ENCODE results near the gene CREBZF.
A peak's percentile ranks its signal among the peaks of the same experiment; 100 is the strongest.
"Not testable (repeated sequence)": the region's sequence is repeated elsewhere in the genome, so short reads cannot be mapped to it uniquely, and the experiment has no call there.

CREBZF gene

DNA sequence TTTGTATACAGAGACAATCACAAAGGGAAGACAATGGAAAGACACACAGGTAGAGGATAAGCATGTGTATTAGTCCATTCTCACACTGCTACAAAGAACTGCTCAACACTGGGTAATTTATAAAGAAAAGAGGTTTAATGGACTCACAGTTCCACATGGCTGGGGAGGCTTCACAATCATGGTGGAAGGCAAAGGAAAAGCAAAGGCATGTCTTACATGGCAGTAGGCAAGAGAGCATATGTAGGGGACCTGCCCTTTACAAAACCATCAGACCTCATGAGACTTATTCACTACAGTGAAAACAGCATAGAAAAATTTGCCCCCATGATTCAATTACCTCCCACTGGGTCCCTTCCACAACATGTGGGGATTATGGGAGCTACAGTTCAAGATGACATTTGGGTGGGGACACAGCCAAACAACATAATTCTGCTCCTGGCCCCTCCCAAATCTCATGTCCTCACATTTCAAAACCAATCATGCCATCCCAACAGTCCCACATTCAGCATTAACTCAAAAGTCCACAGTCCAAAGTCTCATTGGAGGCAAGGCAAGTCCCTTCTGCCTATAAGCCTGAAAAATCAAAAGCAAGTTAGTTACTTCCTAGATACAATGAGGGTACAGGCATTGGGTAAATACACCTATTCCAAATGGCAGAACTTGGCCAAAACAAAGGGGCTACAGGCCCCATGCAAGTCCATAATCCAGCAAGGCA is 6.2 kb upstream of the CREBZF start:
- not testable (repeated sequence) for DNase-seq (ENCODE audit: low read depth in 2 of 2)

DNA sequence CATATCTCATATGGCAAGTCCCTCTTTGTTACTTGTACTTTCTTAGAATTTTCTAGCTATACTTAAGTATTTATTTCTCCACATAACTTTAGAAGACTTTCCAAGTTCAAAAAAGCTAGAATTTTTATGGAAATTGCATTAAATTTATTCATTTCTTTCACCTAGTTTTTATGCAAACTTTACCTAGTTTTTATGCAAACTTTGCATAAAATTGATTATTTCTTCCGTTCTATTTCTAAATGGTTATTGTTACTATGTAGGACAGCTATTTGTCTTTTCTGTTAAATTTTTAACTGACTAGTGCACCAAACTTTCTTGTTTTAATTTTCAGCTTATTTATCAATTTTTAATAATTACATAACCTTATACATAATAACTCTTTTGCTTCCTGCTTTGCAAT is 3.2 kb upstream of the CREBZF start:
- DNase-seq (ENCODE audit: low read depth in 2 of 2) = no peak

- DNase-seq (ENCODE audit: low read depth in 2 of 2) = no peak
These were observed 1.8 kb upstream of the CREBZF start for GRCh38 chr11:85666687-85667086.

- DNase-seq (ENCODE audit: low read depth in 2 of 2) = no peak
These were observed 804 bp upstream of the CREBZF start for GRCh38 chr11:85665733-85666132.

DNA sequence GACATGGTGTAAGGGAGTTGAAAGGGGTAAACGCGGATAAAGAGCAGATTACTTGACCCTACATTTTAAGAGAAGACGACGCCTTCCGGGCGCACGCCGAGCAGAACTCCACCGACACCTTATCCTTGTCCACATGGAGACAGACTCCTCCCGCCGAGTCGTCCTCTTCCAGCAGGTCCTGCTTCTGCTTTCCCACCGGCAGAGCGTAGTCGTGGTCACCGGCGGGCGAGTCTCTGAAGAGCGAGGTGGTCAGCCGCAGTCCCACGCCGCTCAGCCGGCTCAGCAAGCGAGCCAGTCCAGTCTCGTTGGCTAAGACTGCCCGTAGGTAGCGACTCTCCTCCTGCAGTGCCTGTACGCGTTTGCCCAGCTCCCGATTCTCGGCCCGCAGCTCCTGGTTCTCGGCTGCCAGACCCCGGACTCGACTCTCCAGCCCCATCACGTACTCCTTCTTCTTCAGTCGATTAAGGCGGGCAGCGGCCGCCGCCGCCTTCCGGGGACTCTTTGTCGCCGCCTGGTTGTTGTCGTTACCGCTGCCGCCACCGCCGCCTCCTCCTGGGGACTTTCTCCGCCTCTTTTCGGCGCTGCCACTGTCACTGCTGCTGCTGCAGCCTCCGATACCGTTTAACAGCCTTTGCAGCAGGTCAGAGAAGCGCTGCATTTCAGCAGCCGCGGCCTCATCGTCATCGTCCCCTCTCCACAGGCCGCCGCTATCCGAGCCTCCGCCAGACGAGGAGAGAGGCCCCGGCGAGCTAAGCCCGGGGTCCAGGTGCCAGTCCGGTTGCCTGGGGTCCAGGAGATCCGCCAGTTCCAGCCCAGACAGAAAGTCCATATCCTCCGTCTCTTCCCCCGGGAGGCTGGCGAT is 945 bp downstream of the CREBZF start:
- peak; percentile 74 to 76 for DNase-seq (ENCODE audit: low read depth in 2 of 2)

DNA sequence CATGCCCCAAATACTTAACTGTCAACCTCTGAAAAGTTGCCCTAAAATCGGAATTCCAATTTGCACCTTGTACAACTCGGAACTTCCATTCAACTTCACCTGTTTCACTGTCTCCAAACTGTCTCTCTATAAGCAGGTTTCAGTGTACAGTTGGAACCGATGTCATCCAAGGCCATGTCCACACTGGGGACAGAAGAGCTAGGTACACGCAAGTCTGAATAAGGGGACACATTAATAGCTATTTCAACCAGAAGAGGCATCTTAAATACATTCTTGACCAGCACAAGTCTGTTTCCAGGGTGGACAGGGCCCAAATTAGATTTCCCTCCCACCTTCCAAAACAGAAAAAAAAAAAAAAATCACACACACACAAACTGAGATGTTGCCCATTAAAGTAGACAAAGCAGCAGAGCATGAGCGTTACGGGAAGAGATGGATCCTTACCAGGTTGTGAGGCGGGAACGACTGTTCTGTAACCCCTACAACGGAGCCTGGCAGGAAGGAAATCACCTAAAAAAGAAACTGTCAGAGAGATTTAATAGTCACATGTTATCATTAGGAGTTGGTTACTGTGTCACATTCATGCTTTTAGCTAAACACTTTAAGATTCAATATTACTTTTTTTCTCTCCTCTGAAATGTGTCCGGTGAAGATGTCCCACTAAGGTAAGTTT is 1.7 kb downstream of the CREBZF start:
- DNase-seq (ENCODE audit: low read depth in 2 of 2) = no peak

DNA sequence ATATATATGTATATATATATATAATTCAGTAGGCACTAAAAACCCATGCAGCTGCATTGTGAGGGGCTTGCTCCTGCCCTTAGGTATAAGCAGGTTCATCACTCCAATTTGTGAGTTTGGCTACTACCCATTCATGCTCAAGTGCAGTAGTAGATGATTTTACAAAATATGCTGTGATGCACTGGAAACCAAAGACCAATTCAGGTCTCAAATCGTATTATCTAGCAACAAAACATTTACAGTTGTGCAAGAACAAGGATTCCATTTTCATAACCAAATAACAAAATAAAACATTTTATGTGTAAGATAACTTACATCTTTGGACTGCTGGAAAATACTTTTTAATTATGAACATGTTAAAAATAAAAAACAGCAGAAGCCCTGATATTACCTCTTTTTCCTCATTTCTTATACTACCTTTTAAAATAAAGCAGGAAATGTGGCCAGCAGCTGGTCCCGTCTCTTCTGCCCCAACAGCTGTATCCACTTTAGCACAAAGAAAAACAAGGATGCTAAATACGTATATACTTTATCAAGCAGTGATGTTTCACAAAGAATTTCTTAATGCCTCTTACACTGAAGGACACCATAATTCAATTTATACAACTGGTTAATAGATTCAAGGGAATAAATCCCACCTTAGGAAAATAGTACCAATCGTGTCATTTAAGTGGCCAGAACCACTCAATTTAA is 2.8 kb downstream of the CREBZF start:
- DNase-seq (ENCODE audit: low read depth in 2 of 2) = no peak

DNA sequence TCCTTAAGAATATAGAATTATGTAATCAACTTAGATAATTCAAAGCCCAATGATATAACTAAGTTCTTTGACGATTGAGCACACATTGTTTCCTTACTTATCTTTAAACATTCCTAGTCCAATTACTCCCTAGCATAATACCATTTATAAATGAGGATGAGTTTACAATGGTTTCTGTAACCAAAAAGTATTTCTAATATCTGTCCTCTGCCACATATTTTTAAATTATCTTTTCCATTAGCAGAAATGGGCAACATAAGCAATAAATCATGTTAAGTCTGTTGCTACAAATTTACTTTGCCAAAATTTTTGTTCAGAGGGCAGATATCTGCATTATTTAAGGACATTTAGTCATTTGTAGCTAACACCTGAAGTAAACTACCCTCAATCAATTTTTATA is 6.7 kb downstream of the CREBZF start:
- no peak for DNase-seq (ENCODE audit: low read depth in 2 of 2)

DNA sequence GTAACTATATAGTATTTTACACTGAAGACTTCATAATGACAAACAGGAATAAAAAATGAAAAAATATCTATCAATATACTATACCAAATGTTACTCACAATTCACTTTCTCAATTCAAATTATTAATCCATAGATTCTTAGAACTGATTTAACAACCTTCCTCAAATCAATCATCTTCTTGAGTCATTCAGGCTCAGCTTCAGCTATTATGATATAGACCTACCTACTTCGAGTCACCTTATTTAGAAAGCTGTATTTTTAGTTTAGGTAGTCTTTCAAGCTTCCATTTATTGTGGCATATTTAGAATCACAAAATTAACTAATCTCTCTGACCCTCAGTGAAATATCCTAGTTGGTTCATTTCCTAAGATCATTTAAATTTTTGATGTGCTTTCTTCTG is 8.2 kb downstream of the CREBZF start:
- DNase-seq (ENCODE audit: low read depth in 2 of 2) = no peak

DNA sequence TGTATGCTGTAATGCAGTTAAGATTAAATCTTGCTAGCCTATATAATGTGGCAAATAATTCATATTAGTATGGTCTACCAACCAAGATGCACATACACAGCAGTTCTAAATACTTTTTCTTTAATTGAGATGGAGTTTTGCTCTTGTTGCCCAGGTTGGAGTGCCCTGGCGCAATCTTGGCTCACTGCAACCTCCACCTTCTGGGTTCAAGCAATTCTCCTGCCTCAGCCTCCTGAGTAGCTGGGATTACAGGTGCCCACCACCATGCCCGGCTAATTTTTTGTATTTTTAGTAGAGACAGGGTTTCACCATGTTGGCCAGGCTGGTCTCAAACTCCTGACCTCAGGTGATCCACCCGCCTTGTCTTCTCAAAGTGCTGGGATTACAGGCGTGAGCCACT is 10.6 kb downstream of the CREBZF start:
- not testable (repeated sequence) for DNase-seq (ENCODE audit: low read depth in 2 of 2)

DNA sequence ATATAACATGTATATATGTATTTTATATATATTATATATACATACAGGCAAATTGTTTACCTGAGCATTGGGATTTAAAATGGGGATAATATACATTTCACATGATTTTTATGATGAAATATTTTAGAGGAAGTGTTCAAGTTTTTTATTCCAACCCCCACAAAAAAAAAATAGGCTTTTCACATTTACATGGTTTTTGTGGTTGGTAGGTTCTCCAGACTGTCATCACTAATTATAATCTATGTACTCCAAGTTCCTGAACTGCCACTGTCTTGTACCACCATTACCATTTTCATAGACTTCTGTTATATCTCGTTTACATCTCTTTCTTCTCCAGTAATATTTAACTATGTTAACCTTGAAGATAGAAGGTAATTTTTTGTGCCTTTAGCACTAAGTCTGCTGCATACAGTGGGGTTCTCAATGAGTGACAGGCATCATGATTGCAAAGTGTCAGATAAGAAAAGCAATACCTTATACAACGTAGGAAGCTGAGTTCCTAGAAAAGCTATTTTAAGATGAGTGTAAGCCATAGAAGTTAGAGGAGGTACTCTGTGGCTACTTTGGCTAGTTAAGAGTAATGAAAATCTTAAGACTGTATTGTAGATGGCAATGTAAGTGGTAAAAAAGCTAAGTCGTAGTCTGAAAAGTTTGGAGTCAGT is 12.0 kb downstream of the CREBZF start:
- no peak for DNase-seq (ENCODE audit: low read depth in 2 of 2)

GRCh38 chr11:85651118-85651517 is 13.8 kb downstream of the CREBZF start:
- no peak for DNase-seq (ENCODE audit: low read depth in 2 of 2)

- peak; percentile 87 to 92 for DNase-seq (ENCODE audit: low read depth in 2 of 2)
These were observed 17.2 kb downstream of the CREBZF start, which contains the start of gene TMEM126A for GRCh38 chr11:85647604-85648299. TMEM126A (plus strand) TSS chr11:85647967; CDS start chr11:85650256, 2,289 bp downstream.

- DNase-seq (ENCODE audit: low read depth in 2 of 2) = no peak
These were observed 17.9 kb downstream of the CREBZF start for GRCh38 chr11:85647078-85647477.

DNA sequence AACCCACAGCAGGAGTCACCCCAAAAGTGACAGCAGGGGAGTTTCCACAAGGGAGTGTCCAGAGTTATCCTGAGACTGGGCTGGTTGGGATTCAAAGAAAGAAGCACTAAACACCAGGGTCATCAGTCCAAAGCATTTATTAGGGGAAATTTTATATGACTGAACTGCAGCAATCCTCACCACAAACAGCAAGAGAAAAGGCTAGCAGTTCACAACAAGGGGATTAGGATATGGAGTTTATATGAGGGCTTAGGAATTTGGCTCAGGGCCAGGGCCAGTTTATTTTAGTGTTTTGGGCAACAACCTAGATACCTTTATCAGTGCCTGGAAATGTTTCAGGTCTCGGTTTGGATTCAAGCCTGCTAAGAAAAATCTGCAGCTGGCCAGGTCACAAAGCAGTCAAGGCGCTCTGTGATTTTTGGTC is 21.7 kb downstream of the CREBZF start:
- DNase-seq (ENCODE audit: low read depth in 2 of 2) = no peak

DNA sequence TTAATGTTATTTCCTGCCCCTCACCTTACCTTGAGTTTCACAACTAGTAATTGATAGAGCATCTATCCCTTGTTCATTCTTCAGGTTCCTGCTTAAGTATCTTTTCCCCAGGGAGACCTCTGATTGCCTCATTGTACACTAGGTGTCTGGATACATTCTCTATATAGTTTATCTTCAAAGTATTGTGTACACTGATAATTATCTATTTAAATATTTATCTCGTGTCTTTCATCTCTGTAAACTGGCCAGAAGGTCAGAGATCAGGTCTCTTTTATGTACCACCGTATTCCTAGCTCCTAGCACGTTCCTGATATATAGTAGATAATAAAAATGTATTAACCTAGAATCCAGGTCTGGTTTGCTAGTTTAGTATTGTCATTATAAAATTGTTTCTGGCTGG is 30.2 kb downstream of the CREBZF start:
- no peak for DNase-seq (ENCODE audit: low read depth in 2 of 2)

GRCh38 chr11:85628771-85629341 is 36.1 kb downstream of the CREBZF start:
- no peak for DNase-seq (ENCODE audit: low read depth in 2 of 2)

DNA sequence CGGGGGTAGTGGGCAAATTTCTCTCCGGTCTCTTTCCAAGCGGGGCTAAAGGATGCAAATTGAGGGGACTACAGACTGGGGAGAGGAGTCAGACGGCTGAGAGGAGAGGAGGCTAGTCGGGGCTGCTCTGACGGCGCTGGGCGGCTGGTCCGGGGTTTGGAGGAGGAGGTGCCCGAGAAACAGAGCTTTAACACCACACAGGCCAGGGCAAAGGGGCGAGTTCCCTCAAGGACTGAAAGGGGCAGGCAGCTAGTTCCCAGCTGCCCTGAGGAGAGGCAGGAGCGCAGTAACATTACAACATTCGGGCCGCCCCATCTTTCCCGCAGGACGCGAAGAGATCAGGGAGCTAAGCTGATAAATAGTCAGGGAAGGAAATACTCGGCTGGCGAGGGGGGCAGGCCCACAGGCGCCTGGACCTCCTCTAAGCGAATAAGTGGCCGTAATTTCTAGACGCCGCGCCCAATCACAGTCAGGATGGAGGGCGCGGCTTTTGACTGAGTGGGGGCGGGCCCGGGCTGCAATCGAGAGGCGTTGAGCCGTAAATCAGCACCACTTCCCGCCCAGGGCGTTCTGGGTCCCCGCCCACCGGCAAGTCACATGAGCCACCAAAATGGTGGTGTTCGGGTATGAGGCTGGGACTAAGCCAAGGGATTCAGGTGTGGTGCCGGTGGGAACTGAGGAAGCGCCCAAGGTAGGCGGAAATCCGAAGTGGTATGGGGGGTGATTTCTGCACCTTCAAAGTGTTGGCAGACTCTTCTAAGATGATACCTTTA is 36.7 kb downstream of the CREBZF start, which contains the start of gene TMEM126B:
TMEM126B (plus strand) TSS at position 596 of the 773 bp plus-strand sequence; CDS start at position 611, 15 bp downstream.
- peak; percentile 94 to 96 for DNase-seq (ENCODE audit: low read depth in 2 of 2)

- no peak for DNase-seq (ENCODE audit: low read depth in 2 of 2)
These were observed 37.5 kb downstream of the CREBZF start, which contains the start of gene DLG2 for GRCh38 chr11:85627332-85627997. DLG2 (minus strand) TSS chr11:85627344.

Measured in activated CD4-positive, alpha-beta T cell treated with anti-CD3 and anti-CD28 coated beads for 24 hours (primary cell).